ENCODE measurements around the gene PKD2. TPM values are rescaled to one million over a fixed set of nuclear protein-coding genes. Genes with fewer than 3 reads are reported as not detected.

PKD2 gene
- polyA plus RNA-seq, 3 donors: 1.2 to 9.7 (median 2.4) TPM

DNA sequence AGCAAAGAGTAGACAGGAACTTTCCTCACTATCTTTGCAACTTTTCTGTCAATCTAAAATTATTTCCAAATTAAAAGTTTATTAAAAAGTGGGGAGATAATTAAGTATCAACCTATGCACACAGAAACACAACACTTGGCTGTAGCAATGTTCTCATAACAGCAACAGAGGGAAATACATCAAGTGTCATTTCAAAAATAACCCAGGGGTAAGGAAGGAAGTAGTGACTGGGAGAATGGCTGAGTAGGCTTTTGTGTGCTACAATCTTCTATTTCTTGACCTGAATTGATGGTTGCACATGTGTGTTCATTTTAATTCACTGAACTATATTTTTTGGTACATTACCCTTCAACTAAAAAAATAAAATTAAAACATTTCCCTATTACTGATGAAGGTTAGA is 83.5 kb downstream of the PKD2 start:
- Mint-ChIP-seq H3K27me3 (ENCODE audit: low read depth in 3 of 3) (peaks cover 0 to 2% (median 0%) of the 10 kb centered on the region in 3 donors), H3K4me3 (no peak overlapping the region), H3K27ac (no peak overlapping the region), H3K36me3 (no peaks in the 10 kb centered on the region), H3K9me3 (no peaks in the 10 kb centered on the region), H3K4me1 (no peaks in the 10 kb centered on the region)
- H3K4me1 ChIP-seq (ENCODE audit: control insufficient read depth in 1 of 2, insufficient read depth in 2 of 2, low read length in 2 of 2): no peaks in the 10 kb centered on the region
- intact Hi-C loops (cut with micrococcal nuclease): no loop called here
- H4K20me1 ChIP-seq (ENCODE audit: insufficient read depth, low read length): no peaks in the 10 kb centered on the region
- H2AFZ ChIP-seq (ENCODE audit: insufficient read depth, low read depth, low read length, poor library complexity, severe bottlenecking): no peak overlapping the region
- no peaks in the 10 kb centered on the region for H3K9me3 ChIP-seq (replicated peaks in 1 of 2; ENCODE audit: control insufficient read depth in 1 of 2, insufficient read depth in 1 of 2, low read length in 2 of 2)
- DNase-seq: no peak
- H3K4me2 ChIP-seq (replicated peaks; ENCODE audit: extremely low read depth, low read length, poor library complexity, severe bottlenecking): no peak overlapping the region
- H3K9ac ChIP-seq (ENCODE audit: insufficient read depth, low read length, poor library complexity, severe bottlenecking): no peak overlapping the region
- TF ChIP-seq, protein P1, sequence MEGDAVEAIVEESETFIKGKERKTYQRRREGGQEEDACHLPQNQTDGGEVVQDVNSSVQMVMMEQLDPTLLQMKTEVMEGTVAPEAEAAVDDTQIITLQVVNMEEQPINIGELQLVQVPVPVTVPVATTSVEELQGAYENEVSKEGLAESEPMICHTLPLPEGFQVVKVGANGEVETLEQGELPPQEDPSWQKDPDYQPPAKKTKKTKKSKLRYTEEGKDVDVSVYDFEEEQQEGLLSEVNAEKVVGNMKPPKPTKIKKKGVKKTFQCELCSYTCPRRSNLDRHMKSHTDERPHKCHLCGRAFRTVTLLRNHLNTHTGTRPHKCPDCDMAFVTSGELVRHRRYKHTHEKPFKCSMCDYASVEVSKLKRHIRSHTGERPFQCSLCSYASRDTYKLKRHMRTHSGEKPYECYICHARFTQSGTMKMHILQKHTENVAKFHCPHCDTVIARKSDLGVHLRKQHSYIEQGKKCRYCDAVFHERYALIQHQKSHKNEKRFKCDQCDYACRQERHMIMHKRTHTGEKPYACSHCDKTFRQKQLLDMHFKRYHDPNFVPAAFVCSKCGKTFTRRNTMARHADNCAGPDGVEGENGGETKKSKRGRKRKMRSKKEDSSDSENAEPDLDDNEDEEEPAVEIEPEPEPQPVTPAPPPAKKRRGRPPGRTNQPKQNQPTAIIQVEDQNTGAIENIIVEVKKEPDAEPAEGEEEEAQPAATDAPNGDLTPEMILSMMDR (IDR thresholded peaks at IDR 0.05): no peak
- no peak overlapping the region for H3K4me3 ChIP-seq (replicated peaks in 1 of 3; ENCODE audit: low read depth in 2 of 3, low read length in 3 of 3)
- no peak overlapping the region for H3K27ac ChIP-seq (ENCODE audit: low read depth in 1 of 2, low read length in 2 of 2)
- no peaks in the 10 kb centered on the region for H3K79me2 ChIP-seq (ENCODE audit: insufficient read depth, low read length)
- H3K36me3 ChIP-seq (replicated peaks in 1 of 2; ENCODE audit: control insufficient read depth in 1 of 2, insufficient read depth in 2 of 2, low read length in 2 of 2): no peaks in the 10 kb centered on the region
- no peaks in the 10 kb centered on the region for H3K27me3 ChIP-seq (ENCODE audit: control insufficient read depth in 2 of 2, insufficient read depth in 2 of 2, low read length in 2 of 2)

DNA sequence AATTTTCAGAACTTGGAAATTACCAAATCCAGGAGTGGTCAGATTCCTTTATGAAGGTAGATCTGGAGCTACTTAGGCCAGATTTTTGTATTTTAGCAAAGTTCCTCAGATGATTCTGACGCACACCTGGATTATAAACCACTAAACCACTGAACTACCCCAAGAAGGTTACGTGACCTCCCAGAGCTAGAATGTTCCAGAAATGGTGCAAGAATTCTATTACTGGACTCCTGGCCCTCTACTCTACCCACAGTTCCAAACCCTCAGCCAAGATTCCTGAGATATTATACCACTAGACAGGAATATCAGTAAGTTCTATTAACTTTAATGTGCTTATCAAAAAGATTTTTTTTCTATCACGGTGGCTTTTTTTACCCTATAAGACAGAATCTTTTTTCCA is 83.9 kb downstream of the PKD2 start:
- TF ChIP-seq, protein P1 (IDR thresholded peaks at IDR 0.05): no peak
- H3K27me3 ChIP-seq (ENCODE audit: control insufficient read depth in 2 of 2, insufficient read depth in 2 of 2, low read length in 2 of 2): no peaks in the 10 kb centered on the region
- no peaks in the 10 kb centered on the region for H3K9me3 ChIP-seq (replicated peaks in 1 of 2; ENCODE audit: control insufficient read depth in 1 of 2, insufficient read depth in 1 of 2, low read length in 2 of 2)
- Mint-ChIP-seq H3K4me3 (no peak overlapping the region), H3K27me3 (ENCODE audit: low read depth in 3 of 3) (peaks cover 0 to 2% (median 0%) of the 10 kb centered on the region in 3 donors), H3K9me3 (no peaks in the 10 kb centered on the region), H3K36me3 (no peaks in the 10 kb centered on the region), H3K4me1 (no peaks in the 10 kb centered on the region), H3K27ac (no peak overlapping the region)
- WGBS (ENCODE audit: insufficient coverage): no CpG with 5 or more reads among the region's 3 CpGs
- H4K20me1 ChIP-seq (ENCODE audit: insufficient read depth, low read length): no peaks in the 10 kb centered on the region
- H3K9ac ChIP-seq (ENCODE audit: insufficient read depth, low read length, poor library complexity, severe bottlenecking): no peak overlapping the region
- intact Hi-C loops (cut with micrococcal nuclease): no loop called here
- no peak overlapping the region for H3K4me2 ChIP-seq (replicated peaks; ENCODE audit: extremely low read depth, low read length, poor library complexity, severe bottlenecking)
- no peak overlapping the region for H3K27ac ChIP-seq (ENCODE audit: low read depth in 1 of 2, low read length in 2 of 2)
- DNase-seq: no peak
- H3K79me2 ChIP-seq (ENCODE audit: insufficient read depth, low read length): no peaks in the 10 kb centered on the region
- no peaks in the 10 kb centered on the region for H3K4me1 ChIP-seq (ENCODE audit: control insufficient read depth in 1 of 2, insufficient read depth in 2 of 2, low read length in 2 of 2)
- no peak overlapping the region for H2AFZ ChIP-seq (ENCODE audit: insufficient read depth, low read depth, low read length, poor library complexity, severe bottlenecking)
- H3K4me3 ChIP-seq (replicated peaks in 1 of 3; ENCODE audit: low read depth in 2 of 3, low read length in 3 of 3): no peak overlapping the region
- H3K36me3 ChIP-seq (replicated peaks in 1 of 2; ENCODE audit: control insufficient read depth in 1 of 2, insufficient read depth in 2 of 2, low read length in 2 of 2): no peaks in the 10 kb centered on the region

All from CD14-positive monocyte (primary cell).